H1 (cell line): Measurements from ENCODE around the gene CCDC63. TPM values are rescaled to one million over a fixed set of nuclear protein-coding genes. Genes with fewer than 3 reads are reported as not detected.

Source experiments
- CTCF ChIA-PET: fragments of 300-600 bp; sonication (Branson Sonifier 250); formaldehyde crosslinking; loops from one replicate; lab custom pipeline; 2021; ENCODE audit not compliant: partially characterized antibody; lab: Charles Lee
- POLR2A ChIA-PET: fragments of 300-600 bp; sonication (Branson Sonifier 250); formaldehyde crosslinking; loops from one replicate; lab custom pipeline; 2021; ENCODE audit warnings: inconsistent platforms; ENCODE audit not compliant: partially characterized antibody; lab: Charles Lee
- DNase-seq, 2 experiments: peaks; one replicate each; pipeline versions ENCODE4 v3.0.0 to v3.0.0-alpha.2; 2010 to 2022; ENCODE audit warnings: low spot score in 2 of 2, low read depth in 1 of 2, mixed read lengths in 1 of 2
- FAIRE-seq: peaks from 2 replicates; lab custom pipeline; 2011; peaks lifted over from hg19 to GRCh38; lab: Jason Lieb, UNC
- H2AFZ ChIP-seq: 2 replicates; pipeline ENCODE4 v1.8.1; 2012; ENCODE audit warnings: low read length, inconsistent platforms
- H2AK5ac ChIP-seq: 2 replicates; pipeline ENCODE4 v1.6.1; 2013; ENCODE audit warnings: low read depth, low read length
- H2BK120ac ChIP-seq: replicated peaks from 2 replicates; pipeline ENCODE3; 2013; ENCODE audit warnings: low read depth, low read length, inconsistent platforms
- H2BK12ac ChIP-seq: 2 replicates; pipeline ENCODE4 v1.6.1; 2013; ENCODE audit warnings: low read depth, low read length
- H2BK15ac ChIP-seq: 2 replicates; pipeline ENCODE4 v1.6.1; 2013; ENCODE audit warnings: low read length
- H2BK20ac ChIP-seq: 2 replicates; pipeline ENCODE4 v1.6.1; 2013; ENCODE audit warnings: low read length
- H2BK5ac ChIP-seq: 2 replicates; pipeline ENCODE4 v1.6.1; 2013; ENCODE audit warnings: low read depth, low read length
- H3K14ac ChIP-seq: 2 replicates; pipeline ENCODE4 v1.6.1; 2013; ENCODE audit warnings: inconsistent platforms; ENCODE audit not compliant: insufficient read length
- H3K18ac ChIP-seq: 2 replicates; pipeline ENCODE4 v1.6.1; 2013; ENCODE audit warnings: low read length; ENCODE audit errors: extremely low read depth
- H3K23ac ChIP-seq: 2 replicates; pipeline ENCODE4 v1.6.1; 2013; ENCODE audit warnings: inconsistent platforms; ENCODE audit not compliant: insufficient read length
- H3K23me2 ChIP-seq: 2 replicates; pipeline ENCODE4 v1.6.1; 2013; ENCODE audit warnings: low read depth, low read length
- H3K27ac ChIP-seq: 2 replicates; pipeline ENCODE4 v1.6.1; 2011; ENCODE audit warnings: low read depth, low read length, inconsistent platforms
- H3K27me3 ChIP-seq, 4 experiments: replicated peaks in 1 of 4; 1 replicate in 1 of 4; 2 replicates in 3 of 4; pipeline versions ENCODE4 v1.6.1 to v1.8.1; 2011 to 2013; ENCODE audit warnings: low read length in 3 of 4, mild to moderate bottlenecking in 3 of 4, inconsistent platforms in 2 of 4, mixed read lengths in 2 of 4, moderate library complexity in 1 of 4; ENCODE audit not compliant: control insufficient read depth in 3 of 4, insufficient read depth in 3 of 4; ENCODE audit errors: extremely low read depth in 1 of 4
- H3K36me3 ChIP-seq, 4 experiments: 2 replicates each; pipeline versions ENCODE4 v1.6.1 to v1.8.1; 2011 to 2013; ENCODE audit warnings: mild to moderate bottlenecking in 4 of 4, low read length in 3 of 4, moderate library complexity in 2 of 4, control low read depth in 1 of 4, inconsistent platforms in 1 of 4; ENCODE audit not compliant: insufficient read depth in 4 of 4, control insufficient read depth in 2 of 4
- H3K4ac ChIP-seq: replicated peaks from 2 replicates; pipeline ENCODE3; 2013; ENCODE audit warnings: low read length, low read depth, mixed read lengths, inconsistent platforms; ENCODE audit not compliant: insufficient read length
- H3K4me1 ChIP-seq, 4 experiments: replicated peaks in 1 of 4; 1 replicate in 1 of 4; 2 replicates in 3 of 4; pipeline versions ENCODE4 v1.6.1 to v1.8.1; 2011 to 2013; ENCODE audit warnings: low read length in 3 of 4, inconsistent platforms in 2 of 4, mixed read lengths in 1 of 4; ENCODE audit not compliant: insufficient read depth in 4 of 4, control insufficient read depth in 3 of 4
- H3K4me2 ChIP-seq, 2 experiments: 2 replicates each; pipeline versions ENCODE4 v1.6.1 to v1.8.1; 2011 to 2013; ENCODE audit warnings: low read depth in 2 of 2, low read length in 2 of 2, control low read depth in 1 of 2, inconsistent platforms in 1 of 2, mild to moderate bottlenecking in 1 of 2; ENCODE audit not compliant: insufficient read depth in 1 of 2
- H3K4me3 ChIP-seq, 4 experiments: fragments of 200-600, 300-600 bp in 1 of 4; sonication (generic), shearing (Covaris generic), sonication (Bioruptor Twin) in 1 of 4; 2 replicates each; pipeline versions ENCODE4 v1.5.1 to v1.8.1; 2011 to 2016; ENCODE audit warnings: low read length in 4 of 4, low read depth in 3 of 4, control low read depth in 2 of 4, inconsistent platforms in 2 of 4, mild to moderate bottlenecking in 2 of 4, mixed read lengths in 1 of 4, moderate library complexity in 1 of 4; ENCODE audit not compliant: insufficient read depth in 2 of 4; ENCODE audit errors: extremely low read depth in 1 of 4
- H3K56ac ChIP-seq: replicated peaks from 2 replicates; pipeline ENCODE3; 2013; ENCODE audit warnings: low read depth, mild to moderate bottlenecking, mixed read lengths, low read length, inconsistent platforms; ENCODE audit not compliant: insufficient read length
- H3K79me1 ChIP-seq: 2 replicates; pipeline ENCODE4 v1.6.1; 2013; ENCODE audit warnings: low read depth, low read length, control low read depth
- H3K79me2 ChIP-seq, 2 experiments: 2 replicates each; pipeline versions ENCODE4 v1.6.1 to v1.8.1; 2012 to 2013; ENCODE audit warnings: low read length in 2 of 2, mild to moderate bottlenecking in 2 of 2, inconsistent platforms in 1 of 2; ENCODE audit not compliant: insufficient read depth in 2 of 2, control insufficient read depth in 1 of 2
- H3K9ac ChIP-seq, 4 experiments: replicated peaks in 1 of 4; 1 replicate in 1 of 4; 2 replicates in 3 of 4; pipeline versions ENCODE4 v1.6.1 to v1.8.1; 2011 to 2013; ENCODE audit warnings: low read depth in 3 of 4, low read length in 3 of 4, control low read depth in 2 of 4, mild to moderate bottlenecking in 2 of 4, moderate library complexity in 2 of 4, inconsistent platforms in 1 of 4; ENCODE audit errors: extremely low read depth in 1 of 4
- H3K9me3 ChIP-seq, 2 experiments: 2 replicates each; pipeline versions ENCODE4 v1.6.1 to v1.8.1; 2012 to 2013; ENCODE audit warnings: mild to moderate bottlenecking in 2 of 2, moderate library complexity in 2 of 2, control low read depth in 1 of 2, inconsistent platforms in 1 of 2, low read depth in 1 of 2, low read length in 1 of 2, mixed read lengths in 1 of 2; ENCODE audit not compliant: insufficient read depth in 2 of 2
- H4K20me1 ChIP-seq, 2 experiments: replicated peaks in 1 of 2; 2 replicates each; pipeline versions ENCODE3 to v1.8.1; 2011 to 2013; ENCODE audit warnings: inconsistent platforms in 2 of 2, low read length in 2 of 2, mild to moderate bottlenecking in 1 of 2; ENCODE audit not compliant: insufficient read depth in 2 of 2, control insufficient read depth in 1 of 2
- H4K5ac ChIP-seq: 2 replicates; pipeline ENCODE4 v1.6.1; 2013; ENCODE audit warnings: low read length, low read depth, mixed read lengths, inconsistent platforms; ENCODE audit not compliant: insufficient read length
- H4K8ac ChIP-seq: 2 replicates; pipeline ENCODE4 v1.8.0; 2013; ENCODE audit warnings: mild to moderate bottlenecking, moderate library complexity, low read length, inconsistent platforms; ENCODE audit not compliant: insufficient read depth; ENCODE audit errors: extremely low read depth
- H4K91ac ChIP-seq: replicated peaks from 2 replicates; pipeline ENCODE3; 2013; ENCODE audit warnings: low read length, mixed read lengths, inconsistent platforms; ENCODE audit not compliant: insufficient read length
- ASH2L ChIP-seq: fragments of 200-600, 300-600 bp; sonication (generic); IDR thresholded peaks from one replicate; pipeline ENCODE4 v1.7.1; 2017; ENCODE audit warnings: low read length
- ATF3 ChIP-seq: IDR thresholded peaks from 2 replicates; pipeline ENCODE4 v1.6.1; 2011; ENCODE audit warnings: low read depth, mild to moderate bottlenecking, low read length; ENCODE audit not compliant: insufficient read depth
- CTBP2 ChIP-seq: IDR thresholded peaks from 2 replicates; pipeline ENCODE4 v1.7.0; 2011; ENCODE audit warnings: borderline replicate concordance, mild to moderate bottlenecking, moderate library complexity, mixed read lengths, low read length; ENCODE audit not compliant: insufficient read depth, insufficient read length
- EGR1 ChIP-seq: IDR thresholded peaks from 2 replicates; pipeline ENCODE4 v1.6.1; 2011; ENCODE audit warnings: low read depth, low read length, borderline replicate concordance
- JUND ChIP-seq: IDR thresholded peaks from 2 replicates; pipeline ENCODE4 v1.6.1; 2011; ENCODE audit warnings: mild to moderate bottlenecking, improper control_type of control experiment, low read length
- POLR2A ChIP-seq, 2 experiments: IDR thresholded peaks; 1 replicate in 1 of 2; 2 replicates in 1 of 2; pipeline ENCODE4 v1.6.1; 2011; ENCODE audit warnings: low read depth in 2 of 2, low read length in 2 of 2, mild to moderate bottlenecking in 2 of 2; ENCODE audit errors: control extremely low read depth in 1 of 2
- SAP30 ChIP-seq: fragments of 300-600 bp; sonication (generic); IDR thresholded peaks from 2 replicates; pipeline ENCODE4 v1.7.1; 2012; ENCODE audit warnings: low read length, moderate library complexity, mild to moderate bottlenecking, inconsistent platforms; ENCODE audit not compliant: insufficient read depth, insufficient replicate concordance
- SP1 ChIP-seq: IDR thresholded peaks from 2 replicates; pipeline ENCODE4 v1.6.1; 2011; ENCODE audit warnings: low read depth, low read length
- TAF1 ChIP-seq: IDR thresholded peaks from 2 replicates; pipeline ENCODE4 v1.6.1; 2011; ENCODE audit warnings: mild to moderate bottlenecking, low read depth, low read length
- TEAD4 ChIP-seq: IDR thresholded peaks from 2 replicates; pipeline ENCODE4 v1.6.1; 2012; ENCODE audit warnings: low read depth, low read length, inconsistent platforms, mixed read lengths
- YY1 ChIP-seq: IDR thresholded peaks from 2 replicates; pipeline ENCODE4 v1.6.1; 2011; ENCODE audit warnings: low read depth, mild to moderate bottlenecking, low read length
- WGBS, 2 experiments: shearing (Covaris generic) in 1 of 2; methylation state at CpG; one replicate each; pipeline versions ENCODE4 v1.1.6 to v1.1.7; 2013 to 2015; ENCODE audit warnings: low lambda C conversion rate in 2 of 2, mixed read lengths in 2 of 2, inconsistent platforms in 1 of 2, low coverage in 1 of 2, missing lambda C conversion rate in 1 of 2; ENCODE audit not compliant: insufficient replicate concordance in 2 of 2, insufficient coverage in 1 of 2, insufficient read length in 1 of 2; ENCODE audit errors: extremely low coverage in 1 of 2, missing lambda C conversion rate in 1 of 2; 5-methylcytosine and 5-hydroxymethylcytosine counted together
- polyA plus RNA-seq, 7 experiments: library from polyadenylated mRNA; depleted of rRNA in 3 of 7; stranded (reverse) in 5 of 7; unstranded in 2 of 7; fragments of >200 nt in 5 of 7; fragments of 200-250 nt in 2 of 7; gene quantifications; 1 replicate in 5 of 7; 2 replicates in 1 of 7; 4 replicates in 1 of 7; pipeline versions ENCODE4 v1.2.1 to v1.2.3, GENCODE V29; 2011 to 2013; ENCODE audit warnings: missing spikeins in 2 of 7, mixed read lengths in 2 of 7
- total RNA-seq: library from RNA; stranded (reverse); fragmentation: NEBNext Ultra II Directional; extraction: Animal tissue kit (Norgen Biotek cat#: 25700); gene quantifications from 2 replicates; pipeline ENCODE4 v1.2.1, GENCODE V29; 2021

CCDC63 gene
- total and polyA plus RNA-seq, 2 of the 8 experiments (the other 6 are each of a cell fraction or from before 2014, with no cell fraction given) = 0.42 to 0.93 TPM

GRCh38 chr12:110934093-110934852 lies 87.5 kb downstream of the CCDC63 start:
- H3K23ac ChIP-seq = no peak overlapping the region
- H3K9me3 ChIP-seq = no peaks in the 10 kb centered on the region
- peak overlapping the region; percentile 88 for H2BK20ac ChIP-seq
- H2AK5ac ChIP-seq = peak overlapping the region; percentile 3; the same call in 1 of the 2 replicates
- H2AFZ ChIP-seq = no peak overlapping the region
- H3K36me3 ChIP-seq = no peaks in the 10 kb centered on the region
- H3K4me3 ChIP-seq = peak overlapping the region in 1 of 4 experiments; percentile 18; a peak in 1 of 8 replicates
- peak overlapping the region; percentile 27 for H4K5ac ChIP-seq
- H3K27me3 ChIP-seq = peaks cover 0 to 2% (median 0%) of the 10 kb centered on the region in 4 experiments; a peak in 3 of 7 replicates
- H3K23me2 ChIP-seq = peaks cover 5% of the 10 kb centered on the region; the same call in 1 of the 2 replicates
- H3K9ac ChIP-seq = 0 out of 7 replicates have a peak overlapping the region, but pooled peaks of 1 of the 4 experiments have one; percentile 25
- peaks cover 0 to 4% of the 10 kb centered on the region in 2 experiments for H4K20me1 ChIP-seq
- peak overlapping the region; percentile 45 for H2BK12ac ChIP-seq
- H2BK5ac ChIP-seq = peak overlapping the region; percentile 84; the same call in 1 of the 2 replicates
- no peak overlapping the region for H3K4ac ChIP-seq
- H3K4me1 ChIP-seq = peaks cover 3 to 19% (median 13%) of the 10 kb centered on the region in 4 experiments
- H3K79me2 ChIP-seq = no peaks in the 10 kb centered on the region; a peak in 1 of 4 replicates
- H3K14ac ChIP-seq = peak overlapping the region; percentile 9
- CTCF ChIA-PET = interaction anchor here (0.5 to 1.8 kb wide), 4 partner anchors 12 to 525 kb away, joined by 3 to 5 read pairs (median 4); no protein-coding TSS in a partner anchor
- DNase-seq (peak in 1 of 2 experiments; percentile 46), FAIRE-seq (no peak)
- no peak overlapping the region for H4K8ac ChIP-seq
- peak overlapping the region; percentile 3 to 29; a peak in 3 of 4 replicates for H3K4me2 ChIP-seq
- WGBS, 2 experiments = 67% methylated on average over 3 of the region's 3 CpGs; no CpG with 5 or more reads in 1 of the 2 experiments
- H2BK15ac ChIP-seq = peak overlapping the region; percentile 11; the same call in 1 of the 2 replicates
- peak overlapping the region; percentile 89 for H2BK120ac ChIP-seq
- POLR2A ChIA-PET = interaction anchor here (0.8 to 1.3 kb wide), 3 partner anchors 11 to 335 kb away, joined by 3 to 4 read pairs (median 3); no protein-coding TSS in a partner anchor
- peak overlapping the region; percentile 34 for H4K91ac ChIP-seq
- H3K79me1 ChIP-seq = no peaks in the 10 kb centered on the region
- no peak overlapping the region for H3K56ac ChIP-seq
- peak overlapping the region; percentile 73 for H3K18ac ChIP-seq
- H3K27ac ChIP-seq = peak overlapping the region; percentile 43; the same call in 1 of the 2 replicates
- peak; percentile 43; the same call in 1 of the 2 replicates for TF ChIP-seq TEAD4
- no peak for TF ChIP-seq CTBP2
- no peak for TF ChIP-seq ATF3
- peak; percentile 91 for TF ChIP-seq JUND
- TF ChIP-seq ASH2L = peak; percentile 52
- TF ChIP-seq EGR1 = no peak
- 0 out of 2 replicates have a peak, but pooled peaks have one; percentile 4 for TF ChIP-seq TAF1
- TF ChIP-seq SAP30 = no peak
- TF ChIP-seq SP1 = 0 out of 2 replicates have a peak, but pooled peaks have one; percentile 36
- TF ChIP-seq YY1 = no peak
- TF ChIP-seq POLR2A (IDR thresholded peaks at IDR 0.05; ENCODE audit: control extremely low read depth in 1 of 2, low read depth in 2 of 2, low read length in 2 of 2) = no peak
